SK-N-MC (cell line): ENCODE results near the gene UMAD1.

ENCODE experiments used
- EZH2 ChIP-seq: fragments of 200-600 bp; sonication (generic); IDR thresholded peaks from one replicate; pipeline ENCODE4 v1.6.1; 2017; ENCODE audit warnings: antibody characterized with exemption
- FOXP2 ChIP-seq: optimal IDR thresholded peaks from 2 replicates; pipeline ENCODE3; 2011; ENCODE audit warnings: mild to moderate bottlenecking, moderate library complexity; ENCODE audit not compliant: insufficient read depth; ENCODE audit errors: extremely low read length, control extremely low read depth
- POLR2AphosphoS5 ChIP-seq: IDR thresholded peaks from 2 replicates; pipeline ENCODE4 v1.6.1; 2012; ENCODE audit warnings: mild to moderate bottlenecking, low read depth, low read length, borderline replicate concordance

GRCh38 chr7:7803715-7804178 lies 163.2 kb downstream of the UMAD1 start:
- TF ChIP-seq POLR2AphosphoS5 (no peak), EZH2 (no peak), FOXP2 (no peak)
